Smooth muscle cell of the brain vasculature (primary cell): ENCODE data around the gene SDC3.
"Not testable (repeated sequence)": the region's sequence is repeated elsewhere in the genome, so short reads cannot be mapped to it uniquely, and the experiment has no call there.

ENCODE experiments used
- DNase-seq: peaks from one replicate; pipeline ENCODE4 v3.0.0-alpha.2; 2012; ENCODE audit warnings: low read depth, low spot score

Gene SDC3

GRCh38 chr1:30875916-30876315 lies 32.6 kb downstream of the SDC3 start:
- DNase-seq, result no peak

DNA sequence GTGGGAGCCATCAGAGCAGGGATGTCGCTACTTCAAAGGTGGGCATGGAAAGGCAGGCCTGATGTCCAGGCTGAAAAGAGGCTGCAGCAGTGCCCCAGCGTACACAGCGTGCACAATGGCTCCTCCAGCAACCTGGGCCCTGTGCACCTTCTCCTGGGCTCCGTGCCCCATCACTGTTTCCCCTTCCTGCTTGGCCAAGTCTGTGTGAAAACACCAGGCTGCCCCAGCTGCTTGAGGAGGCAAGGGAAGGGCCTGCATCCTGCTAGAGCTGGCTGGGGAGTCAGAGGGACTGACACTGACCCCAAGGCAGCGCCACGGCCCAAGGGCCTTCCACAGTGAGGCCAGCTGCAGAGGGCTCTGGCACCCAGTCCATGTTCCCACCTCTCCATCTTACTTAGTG lies 33.4 kb downstream of the SDC3 start:
- no peak for DNase-seq

- DNase-seq, result no peak
Measured at GRCh38 chr1:30874176-30874575, 34.4 kb downstream of the SDC3 start.

- DNase-seq, result no peak
Measured at GRCh38 chr1:30872948-30873263, 35.7 kb downstream of the SDC3 start.

DNA sequence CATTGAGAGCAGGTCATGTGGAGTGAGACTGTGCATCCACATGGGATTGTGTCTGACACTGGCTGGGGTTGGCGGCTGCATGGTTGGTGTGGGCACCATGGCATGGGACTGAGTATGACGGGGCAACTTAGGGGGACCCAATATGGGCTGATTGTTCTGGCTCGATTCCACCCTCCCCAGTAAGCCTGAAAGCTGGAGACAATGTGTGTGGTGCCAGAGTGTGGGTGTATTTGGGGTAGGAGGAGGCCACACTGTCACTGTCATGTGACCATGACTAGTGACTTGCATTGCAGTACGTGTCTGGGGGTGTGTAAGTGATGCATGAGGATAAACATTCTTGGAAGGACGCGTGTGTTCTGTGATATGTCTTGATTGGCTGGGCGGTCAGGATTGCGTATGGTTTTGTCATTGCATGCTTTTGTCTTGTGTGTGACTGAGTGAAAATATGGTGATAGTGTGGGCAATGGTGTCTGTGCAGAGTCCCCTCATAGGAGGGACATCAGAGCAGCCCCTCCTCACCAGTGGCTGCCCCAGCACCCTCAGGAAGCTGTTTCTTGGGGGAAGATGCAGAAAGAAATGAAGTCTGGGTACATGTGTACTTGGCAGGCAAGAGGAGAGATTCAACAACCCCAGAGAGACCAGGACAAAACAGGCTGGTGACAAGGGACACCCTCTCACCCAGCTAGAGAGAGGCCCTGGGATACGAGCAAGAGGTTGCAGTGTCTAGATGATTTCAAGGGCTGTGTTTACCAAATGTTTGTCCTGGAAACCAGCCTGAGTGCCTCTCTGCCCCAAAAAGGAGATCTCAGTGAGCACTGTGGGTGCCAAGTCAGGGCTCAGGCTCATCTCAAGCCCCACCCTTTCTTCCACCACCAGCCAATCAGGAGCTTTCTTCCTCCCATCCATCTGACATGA lies 36.3 kb downstream of the SDC3 start:
- no peak for DNase-seq

GRCh38 chr1:30871276-30871871 lies 37.2 kb downstream of the SDC3 start:
- DNase-seq, result no peak

GRCh38 chr1:30870656-30871055 lies 37.9 kb downstream of the SDC3 start:
- DNase-seq, result no peak

DNA sequence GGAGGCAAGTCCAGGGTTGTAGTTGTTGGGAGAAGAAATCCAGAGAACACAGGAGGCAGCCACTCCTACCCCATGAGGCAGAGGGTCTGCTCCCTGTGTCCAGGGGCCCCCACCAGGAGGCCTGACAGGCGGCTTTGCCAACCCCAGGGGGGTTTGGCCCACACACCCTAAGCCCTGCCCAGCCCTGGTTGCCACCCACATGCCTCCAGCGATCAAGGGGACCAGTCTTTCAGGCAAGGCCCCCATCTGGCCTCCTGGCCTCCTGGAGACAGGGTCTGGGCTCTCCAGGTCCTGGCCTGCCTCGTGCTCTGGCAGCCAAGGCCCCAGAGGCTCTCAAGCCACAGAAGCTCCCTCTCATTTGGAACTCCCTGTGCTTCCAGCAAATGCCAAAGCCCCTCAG lies 38.5 kb downstream of the SDC3 start:
- DNase-seq, result no peak

- DNase-seq, result no peak
Measured at GRCh38 chr1:30868833-30869435, 39.6 kb downstream of the SDC3 start.

DNA sequence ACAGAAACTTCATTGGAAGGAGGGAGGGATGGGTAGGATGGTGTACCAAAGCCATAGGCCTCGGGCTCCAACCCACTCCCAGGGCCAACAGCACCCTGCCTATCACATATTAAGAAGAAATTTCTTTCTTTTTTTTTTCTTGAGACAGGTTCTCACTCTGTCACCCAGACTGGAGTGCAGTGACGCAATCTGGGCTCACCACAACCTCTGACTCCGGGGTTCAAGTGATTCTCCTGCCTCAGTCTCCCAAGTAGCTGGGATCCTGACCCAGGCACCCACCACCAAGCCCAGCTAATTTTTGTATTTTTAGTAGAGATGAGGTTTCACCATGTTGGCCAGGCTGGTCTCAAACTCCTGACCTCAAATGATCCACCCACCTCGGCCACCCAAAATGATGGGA lies 40.5 kb downstream of the SDC3 start:
- not testable (repeated sequence) for DNase-seq

- no peak for DNase-seq
Measured at GRCh38 chr1:30867537-30867936, 41.0 kb downstream of the SDC3 start.

GRCh38 chr1:30866594-30866993 lies 42.0 kb downstream of the SDC3 start:
- DNase-seq, result no peak

DNA sequence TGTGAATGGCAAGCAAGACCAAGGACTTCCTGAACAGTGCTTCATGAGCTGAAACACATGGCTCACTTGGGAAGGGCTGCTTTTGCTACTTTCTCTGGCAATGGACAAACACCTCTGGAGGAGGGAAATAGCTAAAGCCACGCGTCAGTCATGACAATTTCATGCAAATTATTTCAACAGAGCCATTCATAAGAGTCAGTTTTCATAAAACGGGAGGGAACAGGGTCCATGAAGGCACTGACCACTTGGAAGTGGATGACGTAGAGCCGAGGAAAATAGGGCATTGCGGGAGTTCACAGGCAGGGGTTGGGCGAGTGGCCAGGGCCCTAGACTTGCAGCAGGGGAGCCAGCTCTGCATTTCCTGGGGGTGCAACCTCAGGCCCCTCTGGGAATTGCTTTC lies 43.9 kb downstream of the SDC3 start:
- DNase-seq, result no peak

DNA sequence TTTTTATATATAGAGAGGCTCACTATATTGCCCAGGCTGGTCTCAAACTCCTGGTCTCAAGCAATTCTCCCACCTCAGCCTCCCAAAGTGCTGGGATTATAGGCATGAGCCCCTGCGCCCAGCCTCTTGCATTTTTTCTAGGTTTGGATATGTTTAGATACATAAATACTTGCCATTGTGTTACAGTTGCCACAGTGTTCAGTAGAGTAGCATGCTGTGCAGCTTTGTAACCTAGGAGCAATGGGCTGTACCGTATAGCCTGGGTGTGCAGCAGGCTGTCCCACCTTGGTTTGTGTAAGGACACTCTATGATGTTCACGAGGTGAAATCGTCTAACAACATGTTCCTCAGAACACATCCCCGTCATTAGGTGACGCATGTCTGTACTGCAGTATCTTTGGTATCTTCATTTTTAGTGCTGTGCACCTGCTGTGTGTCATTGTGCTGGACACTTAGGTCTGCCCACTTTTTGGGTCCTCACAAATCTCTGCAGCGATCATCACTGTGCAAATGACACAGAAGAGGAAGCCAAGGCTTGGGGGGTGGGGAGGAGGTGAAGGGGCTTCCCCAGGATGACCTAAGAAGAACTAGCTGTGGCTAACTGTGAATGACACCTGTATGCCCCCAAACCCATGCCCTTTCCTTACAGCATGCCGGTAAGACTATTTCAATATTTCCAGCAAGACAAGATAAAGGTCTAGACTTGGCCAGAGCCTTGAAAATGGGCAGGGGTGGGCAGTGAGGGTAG lies 44.5 kb downstream of the SDC3 start:
- DNase-seq, result no peak

DNA sequence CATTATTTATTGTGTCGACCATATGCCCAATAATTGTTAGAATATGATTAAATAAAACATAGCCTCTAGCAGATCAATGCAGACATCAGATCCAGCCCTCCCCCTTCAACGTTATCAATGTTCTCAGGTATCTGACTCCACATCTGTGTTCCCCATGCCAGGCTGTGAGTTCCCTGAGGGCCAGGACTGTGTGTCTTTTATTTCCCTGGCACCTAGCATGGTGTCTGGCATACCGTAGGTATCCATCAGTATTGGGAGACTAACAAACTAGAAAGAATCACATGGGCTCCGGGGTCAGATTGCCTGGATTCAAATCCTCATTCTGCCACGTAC lies 48.3 kb downstream of the SDC3 start:
- no peak for DNase-seq

- no peak for DNase-seq
Measured at GRCh38 chr1:30857964-30858363, 50.6 kb downstream of the SDC3 start.

GRCh38 chr1:30857062-30857461 lies 51.5 kb downstream of the SDC3 start:
- no peak for DNase-seq

GRCh38 chr1:30856260-30856790 lies 52.2 kb downstream of the SDC3 start:
- DNase-seq, result no peak

GRCh38 chr1:30855686-30856259 lies 52.8 kb downstream of the SDC3 start:
- no peak for DNase-seq

DNA sequence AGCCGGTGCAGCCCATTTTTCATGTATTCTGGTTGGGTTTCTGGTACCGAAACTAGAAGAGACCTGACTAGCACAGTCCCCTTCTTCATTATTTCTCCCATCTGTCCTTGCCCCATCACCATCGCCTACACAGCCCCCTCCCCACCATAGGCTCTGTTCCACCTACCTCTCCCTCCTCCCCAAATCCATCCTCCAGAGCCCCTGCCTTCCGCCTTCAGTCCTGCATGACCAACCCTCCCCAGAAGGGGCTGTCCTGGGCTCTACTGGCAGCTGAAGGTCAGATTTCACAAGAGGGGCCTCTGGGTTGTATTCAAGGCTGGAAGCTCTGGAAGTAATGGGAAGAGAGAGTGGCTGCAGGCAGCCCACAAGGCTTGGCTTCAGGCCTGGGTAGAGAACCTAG lies 55.2 kb downstream of the SDC3 start:
- DNase-seq, result no peak

GRCh38 chr1:30852026-30852425 lies 56.5 kb downstream of the SDC3 start:
- no peak for DNase-seq

DNA sequence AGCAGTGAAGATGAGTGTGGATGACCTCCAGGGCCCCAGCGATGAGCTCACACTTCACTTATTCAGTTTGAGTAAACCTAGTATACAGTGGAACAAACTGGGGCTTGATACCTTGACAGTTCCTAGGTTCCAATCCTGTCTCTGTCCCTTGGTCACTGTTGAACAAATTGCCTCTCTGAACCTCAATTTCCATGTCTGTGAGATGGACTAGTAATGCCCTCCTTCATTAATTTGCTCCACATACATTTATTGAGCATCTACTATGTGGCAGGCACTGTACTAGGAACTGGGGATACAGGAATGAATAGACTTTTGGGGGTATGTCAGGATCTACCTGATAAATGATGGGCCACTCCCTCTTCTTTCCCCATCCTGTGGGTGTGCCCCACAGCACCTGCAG lies 57.3 kb downstream of the SDC3 start:
- DNase-seq, result no peak
